ENCODE data around the gene TP53I13.

DNA sequence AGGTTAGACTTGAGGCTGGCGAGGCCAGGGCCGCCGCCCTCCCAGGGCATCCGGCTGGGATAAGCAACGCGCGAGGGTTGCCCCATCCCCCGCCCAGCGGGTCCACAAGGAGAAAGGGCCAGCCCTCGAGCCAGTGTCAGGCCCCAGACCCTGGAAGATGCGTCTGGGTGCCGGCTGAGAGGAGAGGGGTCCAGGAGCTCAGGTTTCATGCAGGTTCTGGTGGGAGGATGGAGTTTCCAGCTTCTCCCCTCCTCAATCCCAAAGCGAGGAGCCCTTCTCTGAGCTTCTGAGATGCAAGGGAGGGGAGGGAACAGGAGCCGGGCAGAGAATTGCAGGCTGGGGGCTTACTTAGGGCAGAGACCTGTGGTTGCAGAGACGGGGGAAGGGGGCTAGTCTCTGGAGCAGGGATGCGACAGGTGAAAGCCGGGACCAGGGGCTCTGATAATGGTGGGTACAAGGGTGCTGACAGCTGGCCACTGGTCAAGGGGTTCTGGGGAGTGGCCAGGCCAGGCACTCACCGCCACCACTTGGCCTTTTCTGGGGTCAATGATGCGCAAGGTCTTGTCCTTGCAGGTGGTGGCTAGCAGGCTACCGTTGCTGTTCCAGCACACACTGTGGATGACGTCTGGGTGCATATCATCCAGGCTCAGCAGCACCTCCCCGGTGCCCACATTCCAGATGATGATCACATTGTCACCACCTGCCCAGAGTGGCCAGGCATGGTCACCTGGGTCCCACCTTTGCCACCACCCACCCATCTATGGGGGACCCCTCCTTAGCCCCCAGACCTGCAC lies 50.0 kb downstream of the TP53I13 start:
- TF ChIP-seq, protein P1, sequence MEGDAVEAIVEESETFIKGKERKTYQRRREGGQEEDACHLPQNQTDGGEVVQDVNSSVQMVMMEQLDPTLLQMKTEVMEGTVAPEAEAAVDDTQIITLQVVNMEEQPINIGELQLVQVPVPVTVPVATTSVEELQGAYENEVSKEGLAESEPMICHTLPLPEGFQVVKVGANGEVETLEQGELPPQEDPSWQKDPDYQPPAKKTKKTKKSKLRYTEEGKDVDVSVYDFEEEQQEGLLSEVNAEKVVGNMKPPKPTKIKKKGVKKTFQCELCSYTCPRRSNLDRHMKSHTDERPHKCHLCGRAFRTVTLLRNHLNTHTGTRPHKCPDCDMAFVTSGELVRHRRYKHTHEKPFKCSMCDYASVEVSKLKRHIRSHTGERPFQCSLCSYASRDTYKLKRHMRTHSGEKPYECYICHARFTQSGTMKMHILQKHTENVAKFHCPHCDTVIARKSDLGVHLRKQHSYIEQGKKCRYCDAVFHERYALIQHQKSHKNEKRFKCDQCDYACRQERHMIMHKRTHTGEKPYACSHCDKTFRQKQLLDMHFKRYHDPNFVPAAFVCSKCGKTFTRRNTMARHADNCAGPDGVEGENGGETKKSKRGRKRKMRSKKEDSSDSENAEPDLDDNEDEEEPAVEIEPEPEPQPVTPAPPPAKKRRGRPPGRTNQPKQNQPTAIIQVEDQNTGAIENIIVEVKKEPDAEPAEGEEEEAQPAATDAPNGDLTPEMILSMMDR (IDR thresholded peaks at IDR 0.05) = no peak
- TF ChIP-seq POLR2AphosphoS5 (IDR thresholded peaks at IDR 0.05) = peak in 1 of 3 donors; percentile 1
- TF ChIP-seq POLR2A (IDR thresholded peaks at IDR 0.05) = no peak

All from transverse colon (tissue), 4 donors.